8988T (cell line): ENCODE measurements around the gene RAB9A.
A peak's percentile ranks its signal among the peaks of the same experiment; 100 is the strongest.
"Not testable (repeated sequence)": the region's sequence is repeated elsewhere in the genome, so short reads cannot be mapped to it uniquely, and the experiment has no call there.

Source experiments
- DNase-seq: peaks from one replicate; pipeline ENCODE4 v3.0.0; 2011

RAB9A gene, protein sequence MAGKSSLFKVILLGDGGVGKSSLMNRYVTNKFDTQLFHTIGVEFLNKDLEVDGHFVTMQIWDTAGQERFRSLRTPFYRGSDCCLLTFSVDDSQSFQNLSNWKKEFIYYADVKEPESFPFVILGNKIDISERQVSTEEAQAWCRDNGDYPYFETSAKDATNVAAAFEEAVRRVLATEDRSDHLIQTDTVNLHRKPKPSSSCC

DNA sequence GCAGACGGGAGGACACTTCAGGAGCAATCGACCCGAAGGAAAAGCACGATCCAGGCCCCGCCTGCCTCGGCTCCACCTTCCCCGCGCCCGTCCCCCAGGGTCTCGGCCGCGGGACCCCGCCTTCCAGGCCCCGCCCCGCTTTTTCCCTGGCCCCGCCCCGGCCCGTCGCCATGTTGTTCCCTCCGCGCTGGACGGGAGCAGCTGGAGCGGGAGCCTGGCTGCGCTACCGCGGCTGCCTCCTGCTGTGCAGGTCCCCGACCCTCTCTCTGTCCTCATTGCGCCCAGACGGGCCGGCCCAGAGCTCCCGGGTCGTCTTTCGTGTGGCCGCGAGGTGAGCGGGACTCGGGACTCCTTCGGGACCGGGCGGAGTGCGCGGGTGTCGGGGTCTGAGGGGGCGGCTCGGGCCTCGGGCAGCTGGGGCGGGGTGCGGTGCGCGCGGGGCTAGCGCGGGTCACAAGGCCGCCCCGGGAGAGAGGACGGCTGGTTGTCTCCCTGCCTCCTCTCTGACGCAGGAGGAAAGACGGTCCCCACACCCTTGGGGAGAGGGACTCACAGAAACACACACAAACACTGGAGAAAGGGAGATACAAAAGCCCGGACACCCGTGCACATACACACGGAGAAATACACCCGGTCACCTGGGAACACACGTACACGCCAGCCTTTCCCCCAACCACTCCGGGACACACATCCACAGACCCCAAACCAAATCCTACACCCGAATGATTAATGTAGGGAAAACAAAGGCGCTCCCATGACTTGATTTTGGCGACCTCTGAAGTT is at the start of gene RAB9A:
Gene RAB9A (plus strand): TSS at position 171 of the 783 bp plus-strand sequence. CDS start 19,619 bp downstream, outside the sequence.
- DNase-seq = peak; percentile 91

DNA sequence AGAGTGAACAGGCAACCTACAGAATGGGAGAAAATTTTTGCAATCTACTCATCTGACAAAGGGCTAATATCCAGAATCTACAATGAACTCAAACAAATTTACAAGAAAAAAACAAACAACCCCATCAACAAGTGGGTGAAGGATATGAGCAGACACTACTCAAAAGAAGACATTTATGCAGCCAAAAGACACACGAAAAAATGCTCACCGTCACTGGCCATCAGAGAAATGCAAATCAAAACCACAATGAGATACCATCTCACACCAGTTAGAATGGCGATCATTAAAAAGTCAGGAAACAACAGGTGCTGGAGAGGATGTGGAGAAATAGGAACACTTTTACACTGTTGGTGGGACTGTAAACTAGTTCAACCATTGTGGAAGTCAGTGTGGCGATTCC is 47.2 kb upstream of the RAB9A start:
- not testable (repeated sequence) for DNase-seq

DNA sequence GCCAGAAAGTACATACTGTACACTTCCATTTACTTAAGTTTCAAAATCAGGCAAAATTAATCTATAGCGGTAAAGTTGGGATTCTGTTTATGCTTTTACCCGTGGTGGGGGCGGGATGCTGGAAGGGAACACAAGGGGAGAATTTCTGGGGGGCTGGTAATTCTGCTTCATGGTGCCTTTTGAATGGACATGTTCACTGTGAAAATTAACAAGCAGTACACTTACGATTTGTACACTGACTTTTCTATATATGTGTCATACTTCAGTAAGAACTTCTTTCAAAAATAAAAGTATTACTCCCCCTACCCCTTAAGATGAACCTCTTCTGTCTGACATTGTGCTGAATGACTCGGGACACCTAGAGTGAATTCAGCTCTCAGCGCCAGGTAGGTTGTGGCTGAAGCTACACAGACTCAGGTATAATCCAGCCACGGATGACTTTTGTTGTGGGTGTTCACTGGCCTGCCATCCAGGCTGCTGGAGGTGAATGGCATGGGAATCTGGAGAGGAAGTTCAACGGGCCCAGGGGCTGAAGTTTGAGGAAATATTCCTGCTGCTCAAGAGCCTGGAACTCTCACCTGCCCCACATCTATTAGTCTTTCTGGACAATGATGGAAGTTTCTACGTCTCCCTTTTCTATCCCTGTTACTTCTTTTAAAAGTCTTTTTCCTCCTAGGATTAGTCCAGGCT is 43.3 kb upstream of the RAB9A start:
- DNase-seq = no peak

DNA sequence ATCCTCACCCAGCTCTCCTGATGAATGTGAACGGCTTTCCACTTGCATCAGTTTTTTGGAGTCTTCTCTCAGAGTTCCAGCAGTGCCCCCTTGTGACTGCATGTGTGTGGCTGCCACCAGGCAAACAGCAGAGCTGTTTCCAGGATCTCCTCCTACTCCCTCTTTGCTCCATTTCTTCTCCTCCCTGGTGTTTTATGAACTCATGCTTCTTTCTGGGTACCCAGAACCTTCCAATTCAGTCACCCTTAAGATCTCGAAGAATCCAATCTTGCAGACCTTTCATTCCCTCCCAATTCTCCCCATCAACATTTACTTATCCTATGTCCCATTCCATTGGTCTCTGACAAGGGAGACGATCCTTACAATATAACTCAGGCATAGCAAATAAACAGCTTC is 42.8 kb upstream of the RAB9A start:
- no peak for DNase-seq

DNA sequence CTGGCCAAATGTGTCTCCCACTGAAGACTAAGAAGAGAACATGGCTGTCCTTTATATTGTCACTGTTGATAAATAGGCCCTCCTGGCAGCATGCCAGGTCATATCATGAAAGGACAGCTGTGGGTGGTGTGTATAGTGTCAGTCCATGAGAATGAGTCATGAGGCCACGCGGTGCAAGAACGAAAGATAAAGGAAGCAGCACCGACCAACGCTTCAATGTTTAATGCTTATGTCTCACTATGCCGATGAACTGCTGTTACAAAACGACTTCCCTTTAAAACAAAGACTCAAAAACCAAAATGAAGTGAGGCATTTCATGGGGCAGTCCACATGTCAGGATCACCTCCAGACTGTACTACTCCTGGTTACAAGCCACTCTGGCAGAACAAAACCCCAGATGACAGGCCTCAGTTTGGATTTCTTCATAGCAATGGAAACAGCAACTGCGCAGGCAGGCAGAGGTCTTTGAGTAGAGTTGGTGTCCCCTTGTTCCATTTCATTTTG is 41.2 kb upstream of the RAB9A start:
- DNase-seq = no peak

DNA sequence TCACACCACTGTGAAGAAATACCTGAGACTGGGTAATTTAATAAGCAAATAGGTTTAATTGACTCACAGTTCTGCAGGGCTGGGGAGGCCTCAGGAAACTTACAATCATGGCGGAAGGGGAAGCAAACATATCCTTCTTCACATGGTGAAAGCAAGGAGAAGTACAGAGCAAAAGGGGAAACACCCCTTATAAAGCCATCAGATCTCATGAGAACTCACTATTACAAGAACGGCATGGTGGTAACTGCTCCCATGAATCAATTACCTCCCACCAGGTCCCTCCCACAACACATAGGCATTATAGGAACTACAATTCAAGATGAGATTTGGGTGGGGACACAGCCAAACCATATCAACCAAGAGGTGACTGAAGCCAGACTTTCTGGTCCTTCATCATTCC is 40.6 kb upstream of the RAB9A start:
- DNase-seq = not testable (repeated sequence)

DNA sequence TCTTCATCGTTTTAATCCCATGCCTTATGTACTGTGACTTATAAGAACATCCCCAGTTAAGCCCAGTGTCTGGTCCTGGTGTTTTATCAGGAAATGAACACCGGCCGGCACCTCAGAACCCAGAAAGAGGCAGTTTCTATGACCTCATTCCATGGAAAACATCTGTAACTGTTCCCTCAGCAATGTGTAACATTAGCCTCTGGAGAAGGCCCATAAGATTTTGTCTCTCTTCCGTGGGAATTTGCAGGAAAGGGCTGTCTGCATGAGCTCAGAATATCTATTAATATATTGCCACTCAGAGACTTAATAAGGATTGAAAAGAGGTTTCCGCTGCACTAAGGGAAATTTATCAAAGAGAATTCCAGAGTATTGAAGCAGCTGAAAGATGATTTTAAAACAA is 39.1 kb upstream of the RAB9A start:
- no peak for DNase-seq

DNA sequence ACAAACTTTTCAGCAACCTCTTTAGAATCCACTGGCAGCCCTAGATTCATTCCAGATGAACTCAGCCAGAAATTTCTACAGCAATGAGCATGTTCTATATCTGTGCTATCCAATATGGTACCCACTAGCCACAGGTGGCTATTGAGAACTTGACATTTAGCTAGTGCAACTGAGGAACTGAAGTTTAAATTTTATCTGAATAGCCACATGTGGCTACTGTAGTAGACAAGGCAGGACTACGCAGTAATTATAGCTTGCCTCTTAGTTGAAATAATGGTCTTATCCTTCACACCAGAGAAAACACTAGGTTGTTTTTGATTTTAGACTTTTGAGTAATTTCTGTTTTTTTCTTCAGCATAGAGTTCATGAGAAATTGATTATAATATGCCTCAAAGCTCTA is 38.6 kb upstream of the RAB9A start:
- no peak for DNase-seq

DNA sequence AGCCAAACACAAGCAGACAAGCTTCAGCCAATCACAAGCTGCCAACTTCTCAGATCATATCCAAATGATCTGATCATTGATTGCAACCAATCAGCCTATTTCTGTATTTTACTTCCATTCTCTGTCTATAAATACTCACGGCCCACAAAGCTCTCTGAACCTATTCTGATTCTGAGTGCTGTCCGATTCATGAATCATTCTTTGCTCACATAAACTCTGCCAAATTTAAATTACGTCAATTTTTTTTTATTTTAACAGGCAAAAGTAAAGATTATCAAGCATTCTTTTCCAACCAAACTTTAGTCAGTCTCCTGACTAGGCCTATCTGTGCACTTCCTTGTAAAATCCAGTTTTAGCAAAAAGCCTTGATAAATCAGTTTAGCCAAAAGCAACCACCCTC is 37.8 kb upstream of the RAB9A start:
- no peak for DNase-seq

DNA sequence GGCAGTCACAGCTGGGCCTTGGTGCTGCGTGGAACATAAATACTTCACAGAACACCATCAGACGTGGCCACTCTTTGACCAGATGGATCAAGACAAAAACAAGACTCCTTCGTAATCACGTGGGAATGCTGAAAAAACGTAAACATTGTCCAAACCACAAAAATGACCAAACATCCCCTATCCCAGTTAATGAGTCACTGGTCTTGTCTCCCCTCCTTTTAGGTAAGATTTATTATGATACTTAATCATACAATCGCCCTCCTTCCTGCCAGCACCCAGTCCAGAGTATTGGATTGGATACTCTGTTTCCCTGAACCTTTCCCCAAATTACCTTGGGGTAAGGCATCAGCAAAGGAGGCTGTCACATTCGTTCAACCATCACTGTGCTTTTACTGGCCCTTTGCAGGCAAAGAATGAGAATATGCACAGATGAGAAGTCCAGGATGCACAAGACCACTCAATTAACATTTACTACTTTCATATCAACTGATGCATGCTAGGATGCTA is 36.6 kb upstream of the RAB9A start:
- no peak for DNase-seq

DNA sequence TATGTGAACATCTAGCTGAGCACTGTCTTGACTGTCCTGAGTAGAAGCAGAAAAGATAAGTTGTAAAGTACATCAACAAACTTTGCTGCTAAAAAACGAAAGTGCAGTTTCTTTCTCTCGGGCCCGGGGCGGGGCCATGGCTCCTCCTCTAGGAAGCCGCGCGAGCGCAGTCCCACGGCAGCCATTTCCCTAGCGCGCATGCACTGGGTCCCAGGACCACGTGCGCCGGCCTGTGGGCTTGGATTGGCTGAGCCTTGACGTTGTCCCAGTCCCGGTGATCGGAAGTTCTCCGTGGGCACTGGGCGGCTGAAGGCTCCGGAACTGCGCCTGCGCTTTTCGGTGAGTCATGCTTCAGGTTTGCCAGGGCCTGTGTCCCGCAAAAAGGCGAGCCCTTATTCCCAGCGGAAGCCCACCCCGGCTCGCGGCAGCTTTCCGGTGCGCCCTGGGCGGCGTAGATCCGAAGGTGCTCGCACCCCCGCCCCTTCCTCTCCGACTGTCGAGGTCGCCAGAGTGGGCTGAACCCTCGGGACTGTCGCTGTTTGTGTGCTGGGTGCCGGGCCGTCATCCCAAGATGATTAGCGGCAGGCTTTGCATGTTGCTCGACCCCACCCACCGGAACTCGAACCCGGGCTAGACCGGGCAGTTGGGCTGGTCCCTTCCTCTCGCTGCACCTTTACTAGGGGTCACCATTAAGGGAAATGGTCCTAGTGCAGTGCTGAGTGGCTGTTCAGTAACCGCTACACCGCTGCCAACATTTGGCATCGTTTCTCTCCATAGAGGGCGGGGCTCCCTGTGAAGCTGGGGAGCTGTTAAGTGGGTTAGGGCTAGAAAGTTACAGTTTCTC is 35.9 kb upstream of the RAB9A start, which contains the start of gene TCEANC:
Gene TCEANC (plus strand): TSS at position 292 of the 844 bp plus-strand sequence. CDS start 9,368 bp downstream, outside the sequence.
- peak; percentile 80 for DNase-seq

DNA sequence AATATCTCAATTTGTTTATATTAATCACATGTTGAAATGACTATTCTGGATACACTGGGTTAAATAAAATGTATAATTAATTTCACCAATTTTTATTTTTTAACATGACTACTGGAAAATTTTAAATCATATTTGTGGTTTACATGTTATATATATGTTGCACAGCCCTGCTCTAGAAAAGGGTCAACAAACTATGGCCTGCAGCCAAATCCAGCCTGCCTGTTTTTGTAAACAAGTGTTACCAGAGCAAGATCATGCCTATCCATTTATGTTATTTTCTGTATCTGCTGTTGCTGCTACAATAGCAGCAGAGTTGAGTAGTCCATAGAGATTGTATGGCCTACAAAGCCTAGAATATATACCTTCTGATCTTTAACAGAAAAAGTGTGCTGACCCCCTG is 34.8 kb upstream of the RAB9A start:
- no peak for DNase-seq

DNA sequence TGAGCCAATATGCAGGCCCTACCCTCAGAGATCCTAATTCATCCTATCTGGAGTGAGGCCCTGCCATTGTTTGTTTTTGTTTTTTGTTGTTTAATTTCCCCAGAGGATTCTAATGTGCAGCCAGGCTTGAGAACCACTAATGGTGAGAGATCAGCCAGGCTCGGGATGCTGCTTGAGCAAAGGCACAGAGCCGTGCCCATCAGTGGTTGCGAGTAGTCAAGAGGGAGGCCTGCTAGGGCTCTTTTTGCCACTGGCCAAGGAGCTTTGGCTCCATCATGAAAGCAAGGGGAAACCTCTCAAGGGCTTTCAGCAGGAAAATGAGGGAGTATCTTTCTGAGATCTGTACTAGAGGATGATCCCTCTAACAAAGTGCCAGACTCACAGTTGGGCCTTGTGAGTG is 33.3 kb upstream of the RAB9A start:
- no peak for DNase-seq

DNA sequence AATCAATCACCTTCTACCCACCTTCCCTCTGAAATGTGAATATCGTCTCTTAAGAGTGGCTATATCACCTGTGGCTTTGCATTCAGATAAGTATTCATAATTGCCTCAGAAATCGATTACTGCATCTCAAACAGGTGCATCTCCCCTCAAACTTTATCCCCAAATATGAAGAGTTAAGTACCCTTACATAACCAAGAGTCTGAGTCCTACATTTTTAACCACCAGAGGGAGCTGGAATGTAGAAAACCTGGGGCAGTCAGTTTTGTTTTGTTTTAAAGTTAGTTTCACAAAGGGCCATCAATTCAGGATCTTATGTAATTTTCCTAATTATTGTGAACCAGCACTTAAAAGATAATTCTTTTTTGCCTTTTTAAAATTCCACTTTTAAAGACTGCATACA is 30.3 kb upstream of the RAB9A start:
- DNase-seq = no peak

DNA sequence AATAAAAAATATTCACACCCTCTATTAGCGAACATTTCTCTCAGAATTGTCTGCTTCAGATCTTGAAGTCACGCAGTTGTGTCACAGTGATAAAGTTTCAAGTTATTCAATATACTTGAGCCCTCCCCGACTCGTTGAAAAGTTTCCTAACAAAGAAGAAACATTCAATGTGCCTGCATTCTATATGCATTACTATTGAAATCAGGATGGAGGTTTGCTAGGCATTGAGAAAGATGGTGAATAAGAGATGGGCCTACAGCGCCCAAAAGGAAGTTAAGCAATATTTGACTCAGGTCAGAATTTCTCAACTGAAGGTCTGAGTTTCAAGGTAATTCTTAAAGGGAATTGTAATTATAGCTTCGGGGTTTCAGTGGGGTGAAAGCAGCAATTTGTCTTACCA is 29.9 kb upstream of the RAB9A start:
- DNase-seq = no peak

DNA sequence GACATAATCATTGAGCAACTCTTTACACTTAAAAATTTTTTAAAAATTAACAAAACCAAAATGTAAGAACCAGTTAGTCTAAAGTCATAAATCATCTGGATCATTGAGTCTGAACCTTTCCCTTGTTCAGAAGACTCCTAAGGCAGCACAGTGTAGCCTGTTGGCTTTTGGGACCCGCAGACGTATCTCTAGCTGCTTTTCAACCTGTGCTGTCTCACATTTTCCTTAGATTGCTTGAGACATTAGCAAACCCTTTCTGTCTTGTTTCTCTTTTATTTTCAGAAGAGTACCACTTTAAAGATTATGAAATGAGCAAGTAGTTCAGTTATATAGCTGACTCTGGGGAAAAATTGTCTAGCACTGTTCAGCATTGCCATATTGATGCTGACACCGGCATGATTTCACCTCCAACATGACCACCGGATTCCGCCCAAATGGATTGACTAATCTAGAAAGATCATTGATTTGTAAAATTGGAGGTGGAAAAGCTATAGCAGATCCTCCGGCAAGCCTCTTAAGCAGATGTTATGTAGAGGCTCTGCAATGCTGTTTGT is 27.1 kb upstream of the RAB9A start:
- DNase-seq = no peak

DNA sequence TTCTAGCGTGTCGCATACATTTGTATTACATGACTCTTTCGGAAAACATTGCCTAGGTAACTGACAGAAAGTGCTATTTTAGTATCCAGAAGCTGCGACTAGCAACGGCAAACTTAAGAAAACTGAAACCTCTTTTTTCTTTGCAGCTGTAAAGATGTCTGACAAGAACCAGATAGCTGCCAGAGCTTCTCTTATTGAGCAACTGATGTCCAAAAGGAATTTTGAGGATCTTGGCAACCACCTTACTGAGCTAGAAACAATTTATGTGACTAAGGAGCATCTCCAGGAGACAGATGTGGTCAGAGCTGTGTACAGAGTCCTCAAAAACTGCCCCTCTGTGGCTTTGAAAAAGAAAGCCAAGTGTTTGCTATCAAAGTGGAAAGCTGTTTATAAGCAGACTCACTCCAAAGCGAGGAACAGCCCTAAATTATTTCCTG is 26.6 kb upstream of the RAB9A start:
- DNase-seq = no peak

DNA sequence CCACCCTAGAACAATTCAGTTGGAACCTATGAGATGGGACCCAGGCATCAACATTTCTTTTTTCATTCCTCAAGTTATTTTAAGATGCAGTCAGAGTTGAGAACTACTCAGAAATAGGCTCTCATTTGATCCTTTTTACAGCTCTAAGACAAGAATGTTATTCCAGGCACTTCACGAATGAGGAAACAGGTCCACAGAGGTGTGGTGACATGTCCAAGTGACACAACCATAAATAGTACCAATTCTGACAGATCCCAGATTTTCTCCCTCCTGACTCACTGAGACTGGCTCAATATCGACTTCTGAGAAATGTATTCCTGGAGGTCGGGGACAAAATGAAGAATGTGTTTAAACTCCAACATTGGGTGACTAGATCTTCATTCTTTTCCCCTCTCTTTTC is 24.9 kb upstream of the RAB9A start:
- no peak for DNase-seq

DNA sequence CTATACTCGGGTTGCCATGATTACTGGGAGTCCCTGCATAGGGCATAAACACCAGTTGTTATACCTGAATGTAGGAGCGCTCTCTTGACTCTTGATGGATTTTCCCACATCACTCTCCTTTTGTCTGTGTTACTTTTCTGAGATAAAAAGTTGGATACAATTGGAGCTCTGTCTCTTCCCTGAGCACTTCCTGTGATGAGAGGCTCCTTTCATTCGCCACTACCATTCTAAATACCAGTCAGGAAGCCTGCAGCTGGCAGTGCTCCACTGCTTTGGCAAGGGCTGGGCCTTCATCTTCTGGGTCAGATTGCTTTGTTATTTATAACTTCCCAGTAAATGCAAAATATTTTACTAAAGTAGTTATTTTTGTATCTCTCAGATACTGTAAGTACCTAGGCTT is 22.1 kb upstream of the RAB9A start:
- no peak for DNase-seq

DNA sequence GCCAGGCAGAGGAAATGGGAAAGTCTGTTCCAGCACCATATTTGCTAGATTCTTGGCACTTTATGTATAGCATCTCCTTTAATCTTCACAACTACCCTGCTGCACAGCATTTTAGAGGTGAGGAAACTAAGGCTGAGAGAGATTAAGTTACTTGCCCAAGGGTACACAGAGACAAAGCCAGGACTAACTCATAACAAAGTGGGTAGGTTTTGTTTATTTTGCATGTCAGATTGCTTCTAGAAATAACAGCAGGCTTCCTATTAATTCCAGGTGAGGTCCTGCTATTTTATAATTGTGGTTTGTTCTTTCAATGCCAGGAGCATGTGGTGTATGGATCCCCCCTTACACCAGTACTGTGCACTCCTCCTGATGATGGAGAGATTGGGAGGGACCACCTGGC is 21.0 kb upstream of the RAB9A start:
- DNase-seq = no peak

DNA sequence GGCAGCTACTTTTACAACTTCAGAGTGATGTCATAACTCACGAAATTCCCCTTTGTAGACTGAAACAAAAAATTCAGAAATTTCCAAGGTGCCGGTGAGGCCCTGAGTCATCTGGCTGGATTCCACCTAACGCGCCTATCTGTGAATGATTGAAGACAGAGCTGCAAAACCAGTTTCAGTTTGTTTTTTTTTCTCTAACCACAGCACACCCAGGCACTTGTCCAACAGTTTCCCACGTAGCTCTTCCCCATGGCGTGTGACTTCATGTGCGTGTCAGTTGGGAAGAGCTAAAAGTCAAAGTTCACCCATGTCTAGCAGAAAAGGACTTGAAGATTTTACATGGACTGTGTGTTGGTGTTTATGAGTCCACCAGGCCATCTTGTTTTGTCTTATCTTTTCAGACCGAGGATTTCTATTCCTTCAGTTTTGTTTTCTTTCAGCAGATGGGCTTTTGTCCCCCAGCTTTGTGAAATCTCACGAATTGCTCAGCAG is 19.6 kb upstream of the RAB9A start:
- DNase-seq = no peak

DNA sequence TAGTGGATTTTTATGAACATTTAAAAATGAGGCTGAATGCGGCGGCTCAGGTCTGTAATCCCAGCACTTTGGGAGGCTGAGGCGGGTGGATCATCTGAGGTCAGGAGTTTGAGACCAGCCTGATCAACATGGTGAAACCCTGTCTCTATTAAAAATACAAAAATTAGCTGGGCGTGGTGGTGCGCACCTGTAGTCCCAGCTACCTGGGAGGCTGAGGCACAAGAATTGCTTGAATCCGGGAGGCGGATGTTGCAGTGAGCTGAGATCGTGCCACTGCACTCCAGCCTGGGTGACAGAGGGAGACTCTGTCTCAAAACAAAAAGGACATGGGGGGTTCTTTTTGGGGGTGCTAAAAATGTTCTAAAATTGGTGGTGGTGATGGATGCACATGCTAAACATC is 19.2 kb upstream of the RAB9A start:
- DNase-seq = not testable (repeated sequence)
